BJ (cell line): ENCODE measurements around the gene DAW1. TPM values are rescaled to one million over a fixed set of nuclear protein-coding genes. Genes with fewer than 3 reads are reported as not detected.

ENCODE experiments used
- CTCF ChIA-PET: fragments of 350-600 bp; formaldehyde crosslinking; extraction: SDS; loops from one replicate; lab custom pipeline; 2021; ENCODE audit warnings: antibody characterized with exemption, inconsistent platforms; lab: Yijun Ruan, JAX
- POLR2A ChIA-PET: fragments of 300-600 bp; sonication (Branson Sonifier 250); formaldehyde crosslinking; extraction: SDS; loops from one replicate; lab custom pipeline; 2021; ENCODE audit warnings: antibody characterized with exemption; lab: Charles Lee
- DNase-seq: peaks from one replicate; pipeline ENCODE4 v3.0.0-alpha.2; 2011; ENCODE audit warnings: low read depth
- H3K27me3 ChIP-seq: 2 replicates; pipeline ENCODE4 v1.6.0; 2011; ENCODE audit warnings: low read length; ENCODE audit not compliant: control insufficient read depth, insufficient read depth
- H3K36me3 ChIP-seq: 2 replicates; pipeline ENCODE4 v1.5.1; 2011; ENCODE audit warnings: low read length; ENCODE audit not compliant: control insufficient read depth, insufficient read depth
- H3K4me3 ChIP-seq: 2 replicates; pipeline ENCODE4 v1.5.1; 2011; ENCODE audit warnings: low read depth, mild to moderate bottlenecking, control low read depth, low read length
- CTCF ChIP-seq: IDR thresholded peaks from 2 replicates; pipeline ENCODE4 v1.5.1; 2011; ENCODE audit warnings: low read depth, mild to moderate bottlenecking, control low read depth, inconsistent platforms, low read length, moderate library complexity; ENCODE audit not compliant: insufficient read depth
- polyA plus RNA-seq: library from polyadenylated mRNA; depleted of rRNA; stranded (reverse); fragments of >200 nt; gene quantifications from 2 replicates; pipeline ENCODE4 v1.2.3, GENCODE V29; 2011

The DAW1 gene
- polyA plus RNA-seq, 1 experiment = not detected

GRCh38 chr2:227886149-227886548 lies 14.7 kb downstream of the DAW1 start:
- no peak overlapping the region for H3K4me3 ChIP-seq
- H3K36me3 ChIP-seq = no peaks in the 10 kb centered on the region
- TF ChIP-seq CTCF = no peak
- no peak for DNase-seq
- H3K27me3 ChIP-seq = no peaks in the 10 kb centered on the region; the same call in 1 of the 2 replicates
- ChIA-PET POLR2A (no interaction called here), CTCF (interaction anchor here (1.1 to 3.4 kb wide), 2 partner anchors 15 to 228 kb away, joined by 3 to 10 read pairs; partner anchors contain the start of gene DAW1)

DNA sequence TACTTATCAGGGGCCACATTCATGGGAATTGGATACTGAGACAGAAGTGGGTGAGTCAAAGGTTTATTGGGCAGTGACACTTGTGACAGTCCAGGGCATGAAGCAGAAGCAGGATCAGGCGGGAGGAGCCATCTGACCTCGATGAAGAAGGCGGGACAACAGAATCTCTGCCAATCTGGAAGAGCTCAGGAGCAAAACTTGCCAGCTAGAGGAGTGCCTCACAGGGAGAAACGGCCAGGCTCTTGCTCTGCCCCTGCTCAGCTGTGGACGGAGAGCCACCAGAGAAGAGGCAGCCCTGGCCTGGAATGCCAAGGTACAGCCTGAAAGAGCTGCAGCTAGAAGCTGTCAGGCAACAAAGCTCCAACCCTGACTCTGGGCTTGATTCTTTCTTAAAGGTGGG lies 16.9 kb downstream of the DAW1 start:
- no peaks in the 10 kb centered on the region; the same call in 1 of the 2 replicates for H3K27me3 ChIP-seq
- DNase-seq = no peak
- POLR2A ChIA-PET = no interaction called here
- CTCF ChIA-PET = interaction anchor here (0.9 to 4.5 kb wide), 3 partner anchors 11 to 482 kb away, joined by 3 to 27 read pairs (median 10); no protein-coding TSS in a partner anchor
- H3K4me3 ChIP-seq = no peak overlapping the region
- no peak for TF ChIP-seq CTCF
- no peaks in the 10 kb centered on the region for H3K36me3 ChIP-seq

DNA sequence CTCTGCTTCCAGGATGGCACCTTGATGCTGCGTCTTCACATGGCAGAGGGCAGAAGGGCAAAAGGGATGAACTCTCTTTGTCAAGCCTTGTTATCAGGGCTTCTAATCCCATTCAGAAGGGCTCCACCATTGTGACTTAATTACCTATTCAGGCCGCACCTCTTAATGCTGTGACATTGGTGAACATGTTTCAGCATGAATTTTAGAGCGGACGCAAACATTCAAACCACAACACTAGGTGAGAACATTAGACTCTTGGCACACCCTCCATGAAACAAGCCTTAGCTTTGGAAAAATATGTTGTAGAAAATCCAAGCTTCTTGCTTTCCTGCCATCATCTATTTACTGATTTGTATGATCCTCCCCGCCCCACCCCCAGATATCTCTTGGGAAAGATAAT lies 17.9 kb downstream of the DAW1 start:
- TF ChIP-seq CTCF = no peak
- POLR2A ChIA-PET = no interaction called here
- Histone ChIP-seq H3K27me3 (no peaks in the 10 kb centered on the region; the same call in 1 of the 2 replicates), H3K4me3 (no peak overlapping the region), H3K36me3 (no peaks in the 10 kb centered on the region)
- DNase-seq = no peak
- CTCF ChIA-PET = interaction anchor here (0.9 to 4.5 kb wide), 8 partner anchors 10 to 1697 kb away, joined by 3 to 27 read pairs (median 6); partner anchors contain the start of gene DAW1

DNA sequence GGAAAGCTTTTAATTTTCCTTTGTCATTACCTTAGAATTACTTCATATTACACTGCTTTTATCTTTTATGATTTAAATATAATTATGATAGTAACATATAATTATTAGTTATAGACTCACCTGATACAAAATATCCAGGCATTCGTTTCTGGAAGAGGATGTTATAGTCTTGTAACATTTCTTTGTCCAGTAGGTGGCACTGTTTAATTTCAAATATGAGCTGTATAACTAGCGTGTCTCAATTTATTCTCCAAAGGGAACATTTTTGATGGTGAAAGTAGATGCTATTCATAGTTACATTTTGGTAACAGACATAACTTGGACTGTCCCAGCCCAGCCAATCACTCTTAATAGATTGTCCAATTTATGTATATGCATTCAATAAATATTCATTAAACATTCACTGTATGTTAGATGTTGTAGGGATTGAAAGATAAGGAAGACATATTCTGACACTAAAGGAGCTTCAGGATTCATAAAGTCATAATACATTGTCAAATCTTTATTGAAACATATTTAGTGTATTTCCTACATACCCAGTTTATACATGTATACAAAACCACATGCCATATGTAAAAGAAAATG lies 19.2 kb downstream of the DAW1 start:
- ChIA-PET POLR2A (no interaction called here), CTCF (interaction anchor here (0.6 to 4.5 kb wide), 18 partner anchors 9 to 1696 kb away, joined by 3 to 27 read pairs (median 4); partner anchors contain the start of gene DAW1)
- no peaks in the 10 kb centered on the region for H3K36me3 ChIP-seq
- H3K4me3 ChIP-seq = no peak overlapping the region
- H3K27me3 ChIP-seq = no peaks in the 10 kb centered on the region; the same call in 1 of the 2 replicates
- DNase-seq = no peak
- peak; percentile 42 for TF ChIP-seq CTCF

GRCh38 chr2:227891673-227892072 lies 20.2 kb downstream of the DAW1 start:
- no peaks in the 10 kb centered on the region; the same call in 1 of the 2 replicates for H3K27me3 ChIP-seq
- DNase-seq = no peak
- no peaks in the 10 kb centered on the region for H3K36me3 ChIP-seq
- POLR2A ChIA-PET = no interaction called here
- CTCF ChIA-PET = interaction anchor here (0.7 to 4.5 kb wide), 4 partner anchors 8 to 765 kb away, joined by 3 to 27 read pairs (median 12); partner anchors contain the start of gene DAW1
- no peak for TF ChIP-seq CTCF
- no peak overlapping the region for H3K4me3 ChIP-seq
